HG03432 (cell line): ENCODE results near the gene FNDC3B.
"Not testable (repeated sequence)": the region's sequence is repeated elsewhere in the genome, so short reads cannot be mapped to it uniquely, and the experiment has no call there.

Experiments
- ATAC-seq: cut with Tn5 transposase; IDR thresholded peaks from one replicate; pipeline ENCODE4 v1.9.1; 2021; ENCODE audit warnings: mild to moderate bottlenecking, moderate library complexity; ENCODE audit not compliant: unreplicated experiment

The FNDC3B gene

DNA sequence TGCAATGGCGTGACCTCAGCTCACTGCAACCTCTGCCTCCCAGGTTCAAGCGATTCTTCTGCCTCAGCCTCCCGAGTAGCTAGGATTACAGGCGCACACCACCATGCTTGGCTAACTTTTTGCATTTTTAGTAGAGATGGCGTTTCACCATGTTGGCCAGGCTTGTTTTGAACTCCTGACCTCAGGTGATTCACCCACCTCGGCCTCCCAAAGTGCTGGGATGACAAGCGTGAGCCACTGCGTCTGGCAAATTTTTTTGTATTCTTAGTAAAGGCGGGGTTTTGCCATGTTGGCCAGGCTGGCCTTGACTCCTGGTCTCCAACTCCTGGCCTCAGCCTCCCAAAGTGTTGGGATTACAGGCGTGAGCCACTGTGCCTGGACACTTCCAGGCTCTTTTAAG, 215.9 kb downstream of the FNDC3B start:
- not testable (repeated sequence) for ATAC-seq

DNA sequence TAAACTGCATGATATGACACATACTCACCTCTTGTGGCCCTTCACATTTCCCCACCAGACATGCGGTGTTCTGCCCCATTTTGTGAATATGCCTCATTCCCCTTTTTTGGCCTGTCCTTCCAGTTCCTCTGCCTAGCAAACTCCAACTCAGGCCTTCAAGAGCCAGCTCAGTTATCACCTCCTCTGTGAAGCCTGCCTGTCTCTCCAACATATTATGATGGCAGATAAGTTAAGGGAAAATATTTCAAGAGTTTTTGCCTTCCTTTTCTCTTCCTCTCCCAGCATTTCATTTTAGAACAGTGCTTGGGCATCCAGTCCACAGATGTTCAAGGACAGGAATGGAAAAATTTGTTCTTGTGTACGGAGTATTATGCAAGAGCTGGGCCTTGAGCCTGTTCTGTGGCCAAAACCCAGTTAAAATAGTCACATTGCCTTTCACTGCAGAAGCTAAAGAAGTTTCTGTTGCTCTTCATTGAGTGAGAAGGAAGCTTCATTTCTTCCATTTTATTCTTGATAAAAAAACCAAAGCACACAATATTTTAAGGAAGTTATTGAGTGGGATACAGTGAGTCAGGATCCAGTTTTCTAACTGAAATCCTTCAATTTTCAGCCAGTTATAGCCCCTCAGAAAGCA, 216.8 kb downstream of the FNDC3B start:
- ATAC-seq, result no peak

DNA sequence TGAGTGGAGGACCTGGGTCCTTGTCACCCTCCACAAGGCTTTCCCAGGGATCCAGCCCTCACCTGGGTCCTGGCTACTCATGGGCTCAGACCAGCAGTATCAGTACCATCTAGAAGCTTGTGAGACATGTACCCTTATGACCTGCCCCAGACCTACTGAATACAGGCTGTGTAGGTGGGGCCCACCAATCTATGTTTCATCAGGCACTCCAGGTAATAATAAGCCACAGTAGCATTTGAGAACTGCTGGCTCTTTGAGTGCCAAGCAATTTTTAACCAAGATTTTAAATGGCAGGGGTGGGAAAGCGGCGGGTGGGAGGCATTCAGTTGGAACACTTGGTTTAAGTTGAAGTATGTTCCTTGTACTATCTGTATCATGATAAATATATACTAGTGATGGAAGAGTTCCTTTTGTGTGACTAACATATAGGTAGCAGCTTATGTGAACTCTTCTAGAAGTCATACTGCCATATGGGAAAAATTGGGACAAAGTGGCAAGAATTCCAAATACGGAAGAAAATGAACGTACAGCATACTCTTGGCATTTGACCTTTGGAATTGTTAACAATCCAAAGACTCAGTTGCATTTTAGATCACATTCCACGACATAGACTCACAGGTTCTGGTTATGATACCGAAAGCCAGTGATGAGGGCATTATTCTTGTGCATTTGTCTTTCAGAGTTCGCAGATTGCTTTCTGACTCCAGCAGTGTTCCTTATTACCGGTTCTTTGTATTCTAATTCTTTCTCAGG, 218.4 kb downstream of the FNDC3B start:
- ATAC-seq, result no peak

DNA sequence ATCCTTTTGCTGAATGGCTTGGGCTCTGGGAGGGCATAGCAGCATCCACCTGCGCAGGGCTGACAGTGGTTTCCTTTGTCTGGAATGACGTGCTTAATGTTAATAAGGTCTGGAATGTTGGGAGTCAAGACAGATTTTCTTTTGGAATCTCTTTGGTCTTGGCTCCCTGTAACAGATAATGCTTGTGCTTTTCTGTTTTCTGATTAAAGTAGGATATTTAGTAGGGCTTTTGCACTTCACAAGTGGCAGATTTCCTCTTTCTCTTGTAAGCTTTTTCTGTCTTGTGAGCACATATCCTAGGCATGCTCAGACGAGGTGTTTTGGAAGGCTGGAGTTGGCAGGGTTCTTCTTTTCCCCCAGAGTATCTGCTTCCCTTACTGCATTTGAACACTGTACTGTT, 219.2 kb downstream of the FNDC3B start:
- no peak for ATAC-seq

DNA sequence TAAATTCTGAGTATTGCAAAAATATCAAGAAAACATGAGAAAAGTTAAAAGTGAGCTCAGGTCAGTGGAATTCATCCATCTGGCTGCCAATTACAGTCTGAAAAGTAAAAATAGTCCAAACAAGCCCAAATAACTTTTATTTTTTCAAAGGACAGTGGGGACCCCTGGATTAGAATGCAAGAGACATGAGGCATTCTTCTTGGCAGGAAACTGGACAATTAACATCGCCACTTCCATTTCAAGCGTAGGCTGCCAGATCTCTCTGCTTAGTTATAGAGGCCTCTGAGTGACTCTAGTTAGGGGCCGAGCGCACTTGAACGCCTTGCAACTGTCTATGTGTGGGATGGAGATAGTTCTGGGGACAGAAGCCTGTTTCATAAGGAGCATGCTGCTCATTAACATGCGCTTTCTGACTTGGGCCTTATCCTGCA, 219.7 kb downstream of the FNDC3B start:
- no peak for ATAC-seq

DNA sequence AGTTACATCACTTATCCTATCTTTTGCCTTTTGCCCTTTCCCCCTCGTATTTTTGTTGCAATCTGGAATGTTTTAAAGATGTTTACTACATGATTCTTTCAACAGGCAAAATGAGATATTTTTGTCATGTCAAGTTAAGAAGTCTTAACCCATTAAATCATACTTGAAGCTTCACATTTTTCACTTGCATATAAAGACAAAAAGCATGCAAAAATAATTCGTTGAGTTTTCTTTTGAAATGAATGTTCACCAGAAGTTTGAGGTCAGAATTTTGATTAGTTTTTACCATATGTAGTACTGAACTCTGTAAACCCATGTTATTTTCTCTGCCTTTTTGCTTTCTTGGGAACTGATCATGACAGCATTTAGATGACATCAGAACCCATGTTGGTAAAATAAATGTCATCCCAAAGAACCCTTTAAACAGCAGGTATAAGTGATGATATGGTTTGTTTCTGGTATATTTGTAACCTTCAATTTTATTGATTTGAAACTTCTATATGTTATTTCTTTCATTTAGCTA, 220.4 kb downstream of the FNDC3B start:
- ATAC-seq, result no peak

DNA sequence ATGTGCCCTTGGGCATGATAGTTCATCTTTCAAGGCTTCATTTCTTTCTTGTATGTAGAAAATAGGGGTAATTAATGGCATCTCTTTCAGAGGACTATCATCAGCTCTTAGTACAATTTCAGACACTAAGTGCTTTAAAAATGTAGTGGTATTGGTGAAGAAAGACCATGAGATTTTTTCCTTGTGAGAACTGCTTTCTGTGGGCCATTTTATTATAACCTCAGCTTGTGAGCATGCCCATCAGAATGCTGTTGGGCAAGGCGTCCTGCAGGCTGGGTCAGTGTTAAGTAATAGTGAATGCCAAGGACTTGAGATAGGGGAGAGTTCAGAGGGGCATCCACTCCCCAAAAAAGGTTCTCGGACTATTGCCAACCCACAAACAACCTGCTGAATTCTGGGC, 221.0 kb downstream of the FNDC3B start:
- no peak for ATAC-seq

DNA sequence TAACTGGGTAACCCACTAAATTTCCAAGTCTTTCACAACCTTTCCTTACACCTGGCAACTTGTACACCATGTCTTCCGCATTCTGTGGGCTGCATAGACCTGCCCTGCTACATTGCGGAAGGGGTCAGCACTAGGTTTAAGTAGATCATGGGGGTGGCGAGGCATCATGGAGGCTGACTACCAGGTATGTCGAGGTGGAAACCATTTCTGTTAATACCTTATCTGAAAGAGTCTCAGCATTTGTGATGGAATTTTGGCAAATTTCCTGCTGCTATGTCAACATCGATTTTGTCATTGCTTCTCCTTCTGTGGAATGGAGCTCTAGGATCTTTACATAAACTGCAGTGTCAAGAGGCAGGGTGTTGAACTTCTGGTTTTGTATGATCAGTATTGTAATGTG, 221.7 kb downstream of the FNDC3B start:
- ATAC-seq, result no peak

DNA sequence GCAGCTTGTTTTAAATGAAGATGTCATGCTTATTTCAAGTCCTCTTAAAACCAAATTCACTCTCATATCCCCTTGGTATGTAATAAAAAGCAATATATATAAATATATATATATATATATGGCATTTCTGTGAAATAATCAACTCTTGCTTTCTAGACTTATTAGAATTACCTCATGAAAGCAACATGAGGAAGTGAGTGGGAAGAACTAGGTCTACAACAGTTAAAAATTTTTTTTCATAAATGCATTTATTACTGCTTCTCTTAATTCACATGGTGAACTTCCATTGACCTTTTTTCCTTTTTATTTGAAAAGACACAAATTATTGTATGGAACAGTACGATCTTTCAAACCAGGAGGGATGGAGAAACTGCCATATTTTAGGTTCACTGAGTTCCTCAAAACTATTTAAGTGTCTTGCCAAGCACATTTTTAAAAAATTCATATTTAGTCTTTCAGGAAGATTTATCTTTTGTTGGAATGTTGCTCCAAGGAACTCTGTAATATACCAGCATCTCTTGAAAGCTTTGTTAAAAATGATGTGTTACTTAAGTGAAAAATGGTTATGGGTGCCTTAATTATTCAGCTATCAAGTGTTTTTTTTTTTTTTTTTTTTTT, 223.7 kb downstream of the FNDC3B start:
- no peak for ATAC-seq

DNA sequence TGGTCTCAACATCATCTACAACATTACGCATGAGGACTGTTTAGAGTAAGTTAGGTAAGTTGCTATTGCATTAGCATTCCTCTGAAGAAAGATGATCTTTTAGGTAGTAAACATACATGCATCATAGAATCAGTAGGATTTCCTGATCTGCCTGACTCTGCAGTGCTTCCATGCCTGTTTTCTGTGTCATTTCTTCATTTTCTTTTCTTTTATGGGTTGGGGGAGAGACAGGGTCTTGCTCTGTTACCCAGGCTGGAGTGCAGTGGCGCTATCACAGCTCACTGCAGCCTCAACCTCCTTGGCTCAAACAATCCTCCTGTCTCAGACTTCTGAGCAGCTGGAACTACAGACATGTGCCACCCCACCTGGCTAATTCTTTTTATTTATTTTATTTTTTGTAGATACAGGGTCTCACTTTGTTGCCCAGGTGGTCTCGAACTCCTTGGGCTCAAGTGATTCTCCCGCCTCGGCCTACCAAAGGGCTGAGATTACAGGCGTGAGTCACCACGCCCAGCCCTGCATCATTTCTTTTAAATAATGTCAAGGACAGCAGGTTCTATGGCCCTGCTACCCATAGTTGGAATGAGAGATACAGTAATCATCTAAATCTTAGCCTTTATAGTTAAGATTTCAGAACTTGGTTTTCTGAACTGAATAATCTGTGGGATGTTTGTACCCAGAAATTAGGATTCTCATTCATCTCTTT, 224.6 kb downstream of the FNDC3B start:
- ATAC-seq, result no peak

DNA sequence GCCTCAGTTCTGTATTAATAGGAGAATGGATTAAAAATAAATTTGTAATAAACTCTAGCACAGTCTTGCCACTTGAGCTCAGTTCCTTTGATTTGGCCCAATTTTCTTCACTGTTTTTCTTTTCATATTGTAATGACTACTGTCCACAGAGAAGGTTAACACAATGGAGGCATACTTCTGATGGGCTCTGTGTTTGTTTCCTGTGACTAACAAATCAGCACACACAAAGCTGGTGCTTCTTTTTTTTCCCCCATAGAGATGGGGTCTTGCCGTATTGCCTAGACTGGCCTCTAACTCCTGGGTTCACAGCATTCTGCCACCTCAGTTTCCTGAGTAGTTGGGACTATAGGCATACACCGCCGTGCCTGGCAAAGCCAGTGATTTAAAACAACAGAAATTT, 226.7 kb downstream of the FNDC3B start:
- ATAC-seq, result no peak

DNA sequence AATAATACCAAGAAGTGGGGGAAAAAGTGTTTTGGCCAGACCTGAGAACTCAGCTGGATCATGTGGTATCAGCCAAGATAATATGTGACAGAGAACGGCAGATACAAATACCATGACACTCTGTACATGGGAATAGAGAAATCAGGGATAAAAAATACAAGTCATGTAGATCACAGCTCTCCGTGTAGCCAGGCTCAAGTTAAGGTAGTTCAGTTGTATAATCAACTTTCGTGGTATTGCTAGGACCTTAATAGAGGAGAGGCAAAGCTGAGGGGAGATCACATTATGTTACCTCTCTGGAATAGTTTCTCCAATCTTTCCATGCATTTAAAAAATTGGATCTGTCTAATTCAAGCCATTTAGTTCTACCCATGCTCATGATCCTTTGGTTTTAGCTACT, 229.0 kb downstream of the FNDC3B start:
- ATAC-seq, result no peak

DNA sequence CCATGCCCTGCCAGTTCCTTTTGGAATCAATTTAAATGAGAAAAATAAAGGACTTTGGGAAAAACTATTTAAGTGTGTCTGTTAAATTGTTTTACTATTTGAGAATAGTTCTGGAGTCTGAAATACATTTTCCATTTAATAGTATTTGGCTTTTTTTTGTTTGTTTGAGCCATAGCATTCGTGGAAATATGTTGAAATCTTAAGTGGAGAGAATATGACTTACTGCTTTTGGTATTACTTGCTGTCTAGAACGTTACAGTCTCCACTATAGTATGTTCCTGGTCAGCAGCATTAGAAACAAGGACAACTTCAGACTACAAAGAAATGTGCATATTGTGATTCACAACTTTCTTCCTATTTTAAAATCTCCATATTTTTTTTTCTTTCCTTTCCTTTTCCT, 229.5 kb downstream of the FNDC3B start:
- ATAC-seq, result no peak

DNA sequence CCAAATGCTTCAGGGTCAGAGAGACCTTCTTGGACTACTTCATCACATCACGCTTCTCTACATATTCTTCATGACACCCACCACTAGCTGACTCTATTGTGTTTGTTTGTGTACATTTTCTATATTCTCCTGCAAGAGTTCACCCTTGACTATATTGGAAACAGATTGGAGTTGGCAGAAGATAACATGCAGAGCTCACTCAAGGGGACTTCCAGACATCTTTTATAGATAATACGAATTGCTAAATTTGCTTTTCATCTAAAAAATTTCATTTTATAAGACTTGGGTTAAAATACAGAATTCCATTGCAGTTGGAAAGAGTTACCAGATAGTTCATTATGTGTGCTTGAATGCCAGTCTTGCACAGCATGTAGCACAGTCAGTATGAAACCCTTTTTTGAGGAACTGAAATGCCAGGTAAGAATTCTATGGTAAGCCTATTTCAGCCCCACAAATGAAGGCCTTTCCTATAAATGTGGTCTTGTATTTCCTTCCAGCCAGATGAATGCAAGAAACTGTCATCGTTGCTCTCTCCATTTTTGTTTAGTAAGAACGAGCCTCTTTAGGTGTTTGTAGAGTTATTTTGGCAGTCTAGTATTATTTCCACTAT, 231.3 kb downstream of the FNDC3B start:
- ATAC-seq, result peak; percentile 99

DNA sequence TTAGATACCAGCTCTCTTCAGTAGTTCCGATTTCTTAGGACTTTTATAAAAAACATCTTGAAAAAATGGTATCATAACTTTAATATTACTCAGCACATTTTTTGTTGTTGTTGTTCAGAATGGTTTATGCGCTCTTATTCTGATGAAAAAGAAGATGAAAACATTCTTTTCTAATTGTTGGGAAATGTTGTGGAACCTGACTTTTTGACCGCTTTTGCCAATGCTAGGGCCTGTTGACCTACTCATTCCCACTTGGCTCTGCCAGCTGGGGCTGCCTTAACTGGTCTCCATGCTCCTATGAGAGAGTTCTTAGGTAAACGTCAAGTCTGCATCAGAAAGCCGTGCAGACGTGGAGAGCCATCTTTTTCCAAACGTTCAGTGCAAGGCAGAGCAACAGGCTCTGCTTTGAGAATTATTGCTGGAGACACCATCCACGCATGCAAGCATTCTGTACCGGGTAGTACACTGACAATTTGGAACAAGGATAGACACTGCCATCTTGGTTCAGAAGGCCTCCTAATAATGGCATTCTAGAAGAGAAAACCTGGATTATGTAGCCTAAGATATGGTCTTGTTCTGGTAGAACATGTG, 232.1 kb downstream of the FNDC3B start:
- ATAC-seq, result no peak

DNA sequence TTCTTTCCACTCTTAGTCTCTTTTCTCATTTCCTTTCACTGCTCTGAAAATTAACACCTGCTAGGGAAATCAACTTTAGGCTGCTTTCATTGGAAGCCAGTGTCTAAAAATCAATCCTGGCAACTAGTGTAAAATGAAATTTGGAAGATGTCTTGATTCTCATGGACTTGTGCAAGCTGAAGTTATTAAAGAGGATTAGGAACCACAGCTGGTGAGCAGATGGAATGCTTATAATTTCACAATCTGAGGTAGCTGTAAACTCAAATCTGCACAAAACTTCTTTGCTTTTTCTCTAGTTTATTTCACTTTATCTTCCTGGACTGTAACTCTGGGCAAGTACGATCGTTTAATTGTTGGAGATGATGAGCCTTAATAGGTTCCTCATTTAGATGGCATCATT, 233.3 kb downstream of the FNDC3B start:
- no peak for ATAC-seq

DNA sequence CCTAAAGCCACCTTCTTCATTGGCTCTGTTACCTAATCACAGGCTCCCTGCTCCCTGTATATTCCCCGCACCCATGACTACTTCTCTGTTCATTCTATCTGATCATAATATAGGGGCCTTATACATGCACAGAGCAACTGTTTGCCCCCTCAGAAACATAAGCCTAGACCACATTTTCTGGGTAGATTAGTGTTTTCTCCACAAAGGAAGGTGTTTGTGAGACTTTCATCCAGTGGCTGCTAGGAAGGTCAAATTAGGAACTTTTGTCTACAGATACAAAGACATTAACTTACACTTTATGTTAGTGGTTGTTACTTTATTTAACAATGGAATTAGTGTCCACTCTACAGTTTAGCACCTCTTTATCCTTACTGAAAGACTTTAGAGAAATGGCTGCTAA, 234.0 kb downstream of the FNDC3B start:
- ATAC-seq, result no peak

DNA sequence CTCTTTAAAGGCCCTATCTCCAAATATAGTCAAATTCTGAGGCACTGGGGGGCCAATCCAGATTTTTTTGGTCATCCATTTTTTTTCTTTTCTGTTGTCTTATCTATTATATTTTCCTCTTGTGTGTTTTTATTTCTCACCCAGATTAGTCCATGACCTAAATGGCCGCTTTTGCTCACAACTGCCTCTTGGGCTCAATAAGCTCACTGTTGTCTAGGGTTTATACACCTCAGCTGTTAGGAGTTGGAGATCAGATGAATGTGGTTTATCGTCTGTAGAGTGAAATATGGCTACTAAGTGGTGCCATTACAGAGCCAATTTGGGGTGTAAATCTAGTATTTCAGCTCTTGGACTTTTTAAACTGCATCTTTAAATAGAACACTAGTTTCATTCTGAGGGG, 235.5 kb downstream of the FNDC3B start:
- no peak for ATAC-seq

DNA sequence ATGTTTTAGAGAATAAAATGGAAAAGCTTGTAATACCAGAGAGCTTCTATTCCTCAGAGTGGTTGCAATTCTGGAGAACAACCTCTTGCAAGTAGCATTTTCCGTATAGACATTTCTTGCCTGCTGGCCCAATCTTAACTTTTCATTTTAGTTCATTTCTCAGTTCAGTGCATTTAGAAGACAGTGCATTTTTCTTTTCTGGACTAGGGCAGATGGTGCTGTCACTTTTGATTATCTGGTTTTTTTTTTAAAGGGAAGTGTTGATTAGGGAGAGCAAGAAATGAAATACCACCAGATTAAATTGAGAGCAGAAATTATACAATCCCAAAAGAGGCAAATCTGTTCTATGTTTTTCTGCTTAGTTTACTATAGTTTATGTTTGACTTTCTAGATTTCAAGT, 236.2 kb downstream of the FNDC3B start:
- ATAC-seq, result no peak

DNA sequence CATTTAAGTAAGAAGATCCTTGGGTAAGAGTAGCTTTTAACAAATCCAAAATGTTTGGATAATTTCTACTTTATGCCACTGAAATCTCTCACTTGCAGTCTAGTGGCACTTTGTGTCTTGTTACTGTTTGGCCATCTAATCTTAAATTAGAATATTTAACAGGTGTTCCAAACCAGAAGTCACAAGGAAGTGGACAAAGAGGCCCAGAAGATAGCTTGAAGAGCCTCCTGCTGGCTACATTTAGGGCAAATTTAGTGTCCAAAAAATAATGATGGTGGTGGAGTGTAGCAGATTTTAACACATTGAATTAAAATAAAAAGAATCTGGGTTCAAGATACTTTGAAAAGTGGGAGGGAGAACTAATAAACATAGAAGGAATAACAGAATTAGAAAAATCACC, 236.7 kb downstream of the FNDC3B start:
- ATAC-seq, result no peak
